Activated T-cell treated with anti-CD3 and anti-CD28 coated beads for 24 hours (primary cell): Measurements from ENCODE around the gene RYR3.

Experiments used
- DNase-seq: peaks from one replicate; pipeline ENCODE4 v3.0.0-alpha.2; 2020; ENCODE audit warnings: low read depth

RYR3 gene

DNA sequence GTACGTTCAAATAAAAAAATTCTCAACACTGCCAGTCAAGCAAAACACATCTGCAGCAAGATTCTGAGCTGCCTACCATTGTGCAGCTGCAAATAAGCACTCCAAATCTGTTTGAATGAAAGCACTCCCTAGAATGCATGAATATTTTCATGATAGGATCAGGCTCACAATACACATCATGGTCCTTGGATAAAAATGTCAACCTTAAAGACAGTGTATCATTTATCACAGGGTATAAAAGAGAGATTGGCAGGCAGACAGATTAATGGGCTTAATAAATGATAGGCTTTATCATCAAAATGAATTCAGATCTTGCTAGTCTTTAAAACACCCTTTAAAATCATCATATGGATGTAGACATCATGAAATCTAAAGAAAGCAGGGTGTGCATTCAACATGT, 9.2 kb downstream of the RYR3 start:
- no peak for DNase-seq

DNA sequence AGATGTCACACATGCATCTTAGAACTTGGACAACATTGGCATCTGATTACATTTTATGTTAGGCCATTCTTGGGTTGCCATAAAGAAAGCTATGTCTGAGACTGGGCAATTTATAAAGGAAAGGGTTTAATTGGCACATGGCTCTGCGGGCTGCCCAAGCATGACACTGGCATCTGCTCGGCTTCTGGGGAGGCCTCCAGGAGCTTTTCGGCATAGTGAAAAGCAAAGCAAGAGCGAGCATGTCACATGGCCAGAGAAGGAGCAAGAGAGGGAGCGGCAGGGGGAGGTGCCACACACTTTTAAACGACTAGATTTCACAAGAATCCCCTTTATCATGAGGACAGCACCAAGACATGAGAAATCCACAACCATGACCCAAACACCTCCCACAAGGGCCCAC, 11.3 kb downstream of the RYR3 start:
- no peak for DNase-seq

GRCh38 chr15:33324609-33325008, 13.8 kb downstream of the RYR3 start:
- no peak for DNase-seq

- DNase-seq, result no peak
Measured at GRCh38 chr15:33326908-33327307, 16.1 kb downstream of the RYR3 start.

DNA sequence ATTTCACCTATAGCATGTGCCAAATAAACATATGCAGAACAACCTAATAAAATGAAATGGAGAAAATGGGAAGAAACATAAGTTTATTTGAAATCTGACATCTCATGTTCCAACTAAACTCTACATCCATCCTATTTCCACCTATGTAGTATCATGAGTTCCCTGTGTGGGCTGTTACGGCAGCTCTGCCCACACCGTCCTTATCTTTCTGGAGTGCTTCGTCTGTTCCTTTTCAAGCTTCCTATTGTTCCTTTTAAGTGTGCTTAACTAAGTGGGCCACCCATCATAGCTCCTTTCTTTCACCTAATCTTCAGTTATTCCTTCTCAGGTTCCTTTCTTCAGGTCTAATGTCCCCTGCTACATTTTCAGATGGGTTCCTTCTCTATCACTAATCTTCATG, 17.3 kb downstream of the RYR3 start:
- DNase-seq, result no peak

GRCh38 chr15:33329457-33329856, 18.7 kb downstream of the RYR3 start:
- no peak for DNase-seq

DNA sequence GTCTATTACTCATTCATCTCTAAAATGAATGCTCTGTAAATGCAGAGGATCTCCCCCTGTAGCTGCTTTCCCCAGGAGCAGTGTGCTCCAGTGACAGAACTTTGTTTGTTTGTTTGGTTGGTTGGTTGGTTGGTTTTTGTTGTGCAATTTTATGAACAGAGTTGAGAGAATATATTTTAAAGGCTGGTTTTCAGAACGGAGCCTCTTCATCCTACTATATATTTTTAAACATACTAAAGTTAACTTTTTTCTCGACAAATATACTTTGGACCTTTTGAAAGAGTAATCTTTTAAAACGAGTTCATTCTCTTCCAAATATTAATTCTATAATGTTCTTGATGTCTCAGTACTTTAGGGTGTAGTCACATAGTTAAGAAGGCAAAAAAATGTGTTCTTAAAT, 20.2 kb downstream of the RYR3 start:
- no peak for DNase-seq

DNA sequence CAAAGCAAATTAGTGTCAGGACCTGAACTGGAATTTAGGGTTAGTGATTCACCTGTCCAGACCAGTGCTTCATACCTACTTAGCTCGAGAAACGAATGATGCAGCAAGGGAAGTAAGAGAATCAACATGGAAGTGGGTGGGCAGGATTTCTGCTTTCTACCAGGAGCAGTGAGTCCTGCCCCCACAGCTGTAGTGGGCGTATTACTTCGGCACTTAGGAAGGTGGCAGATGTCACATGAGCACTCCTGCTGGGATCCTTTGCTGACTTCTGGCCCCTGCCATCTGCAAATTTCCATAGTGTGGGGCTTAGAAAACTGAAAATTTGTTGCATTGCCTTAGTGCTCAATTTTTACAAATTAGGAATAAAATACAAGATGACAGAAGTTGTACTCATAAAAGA, 31.2 kb downstream of the RYR3 start:
- DNase-seq, result no peak

DNA sequence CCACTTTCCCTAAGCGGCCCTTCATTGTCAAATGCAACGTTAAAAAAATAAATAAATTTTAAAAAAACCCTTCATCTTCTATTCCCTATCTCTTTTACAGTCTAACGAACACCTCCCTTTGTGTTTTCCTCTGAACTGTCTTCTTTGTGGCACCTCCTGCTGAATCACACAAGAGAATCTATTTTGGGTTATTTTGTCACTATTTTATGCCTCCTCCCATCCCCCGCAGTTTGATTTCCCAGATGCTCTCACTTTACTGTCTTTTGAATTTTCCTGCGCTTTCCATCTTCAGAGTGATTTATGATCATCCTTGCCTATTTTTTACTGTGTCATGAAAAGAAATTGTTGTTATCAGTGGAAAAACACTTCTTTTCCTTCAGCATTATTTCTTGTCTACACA, 32.5 kb downstream of the RYR3 start:
- DNase-seq, result no peak

- DNase-seq, result no peak
Measured at GRCh38 chr15:33344111-33344510, 33.3 kb downstream of the RYR3 start.

DNA sequence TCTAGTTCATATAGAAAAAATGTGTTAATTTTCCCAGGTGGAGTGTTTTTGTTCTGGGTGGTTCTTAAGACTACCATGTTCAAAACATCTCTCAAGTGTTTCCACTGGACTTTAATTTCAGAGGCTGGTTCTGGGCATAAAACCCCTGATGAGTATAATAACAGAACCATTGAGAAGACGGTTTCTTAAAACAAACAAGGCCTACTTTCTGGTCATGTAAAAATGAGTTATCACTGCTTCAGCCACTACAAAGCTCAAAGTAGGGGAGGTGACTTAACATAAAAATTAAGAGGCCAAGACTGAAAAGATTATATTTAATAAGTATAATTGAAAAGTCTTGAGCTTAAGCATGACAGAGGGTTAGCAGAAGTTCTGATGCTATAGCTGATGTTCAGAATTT, 33.8 kb downstream of the RYR3 start:
- no peak for DNase-seq

DNA sequence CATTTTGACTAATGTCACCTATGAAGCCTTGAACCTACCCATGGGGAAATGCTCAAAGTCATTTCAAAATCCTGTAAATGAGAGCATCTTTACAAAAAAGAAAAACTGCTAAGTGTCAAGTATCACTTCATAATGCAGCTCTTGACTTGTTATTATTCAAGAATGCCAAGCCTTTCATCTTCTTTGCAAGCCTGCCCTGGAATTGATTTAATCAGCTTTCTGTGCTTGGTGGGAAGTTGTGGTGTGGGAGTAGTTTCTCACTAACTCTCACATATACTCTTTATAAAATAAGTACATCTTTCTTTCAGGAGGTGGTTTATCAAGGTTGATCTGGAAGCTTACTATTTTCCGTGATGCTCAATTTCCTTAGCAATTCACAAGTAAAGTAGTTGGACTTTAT, 43.6 kb downstream of the RYR3 start:
- DNase-seq, result no peak

DNA sequence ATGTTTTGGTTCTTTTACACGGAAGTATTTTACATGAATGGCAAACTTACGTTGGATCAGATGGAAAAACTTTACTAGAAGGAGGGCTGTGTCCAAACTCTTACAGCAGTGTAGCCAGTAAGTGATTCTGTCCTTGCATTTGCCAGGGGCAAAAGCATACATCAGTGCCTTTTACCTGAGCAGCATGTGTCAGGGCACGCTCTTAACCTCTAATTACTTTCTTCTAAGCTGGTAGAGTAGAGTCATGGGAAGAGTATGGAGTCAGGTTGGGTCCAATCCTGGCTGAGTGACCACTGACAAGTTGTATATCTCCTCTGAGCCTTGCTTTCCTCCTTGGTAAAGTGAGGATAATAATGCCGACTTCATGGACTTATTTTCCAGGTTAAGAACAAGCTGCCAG, 47.1 kb downstream of the RYR3 start:
- no peak for DNase-seq

GRCh38 chr15:33358306-33358705, 47.5 kb downstream of the RYR3 start:
- DNase-seq, result no peak

DNA sequence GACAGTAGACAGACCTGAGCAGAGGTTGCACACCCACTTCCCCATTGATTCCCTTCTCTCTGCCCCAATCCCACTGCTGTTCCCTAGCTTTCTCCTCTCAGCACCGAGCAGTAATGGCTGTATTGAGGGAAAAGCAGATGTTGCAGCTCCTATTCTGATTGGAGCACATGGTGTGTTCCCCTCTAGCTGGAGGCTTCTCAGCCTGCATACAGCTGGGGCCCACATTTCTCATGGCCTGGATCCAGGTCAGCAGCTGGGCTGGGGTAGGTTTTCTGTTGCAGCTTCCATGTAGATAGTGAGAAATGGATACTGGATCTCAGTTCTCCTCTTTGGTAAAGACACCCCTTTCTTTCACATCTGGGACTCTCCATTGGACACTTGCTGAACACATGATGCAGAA, 50.1 kb downstream of the RYR3 start:
- no peak for DNase-seq

GRCh38 chr15:33369941-33370622, 59.3 kb downstream of the RYR3 start:
- DNase-seq, result no peak

GRCh38 chr15:33370623-33371020, 59.9 kb downstream of the RYR3 start:
- no peak for DNase-seq

DNA sequence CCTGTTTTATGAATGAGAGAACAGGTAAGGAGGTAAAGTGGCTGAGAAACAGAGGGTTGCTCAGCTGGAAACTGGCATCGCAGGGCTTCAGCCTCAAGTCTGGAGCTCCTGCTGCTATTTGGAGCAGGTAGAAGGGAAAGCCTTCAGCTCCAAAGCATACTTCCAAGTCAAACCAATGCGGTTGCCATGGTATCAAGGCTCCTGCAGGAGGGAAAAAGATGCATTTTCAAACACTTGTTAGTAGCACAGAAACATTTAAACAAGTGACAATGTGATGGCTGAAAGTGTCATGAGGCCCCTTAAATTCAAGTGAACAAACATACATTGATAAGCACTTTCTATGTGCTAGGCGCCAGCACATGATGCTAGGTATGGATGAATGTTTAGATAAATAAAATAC, 60.4 kb downstream of the RYR3 start:
- DNase-seq, result no peak

DNA sequence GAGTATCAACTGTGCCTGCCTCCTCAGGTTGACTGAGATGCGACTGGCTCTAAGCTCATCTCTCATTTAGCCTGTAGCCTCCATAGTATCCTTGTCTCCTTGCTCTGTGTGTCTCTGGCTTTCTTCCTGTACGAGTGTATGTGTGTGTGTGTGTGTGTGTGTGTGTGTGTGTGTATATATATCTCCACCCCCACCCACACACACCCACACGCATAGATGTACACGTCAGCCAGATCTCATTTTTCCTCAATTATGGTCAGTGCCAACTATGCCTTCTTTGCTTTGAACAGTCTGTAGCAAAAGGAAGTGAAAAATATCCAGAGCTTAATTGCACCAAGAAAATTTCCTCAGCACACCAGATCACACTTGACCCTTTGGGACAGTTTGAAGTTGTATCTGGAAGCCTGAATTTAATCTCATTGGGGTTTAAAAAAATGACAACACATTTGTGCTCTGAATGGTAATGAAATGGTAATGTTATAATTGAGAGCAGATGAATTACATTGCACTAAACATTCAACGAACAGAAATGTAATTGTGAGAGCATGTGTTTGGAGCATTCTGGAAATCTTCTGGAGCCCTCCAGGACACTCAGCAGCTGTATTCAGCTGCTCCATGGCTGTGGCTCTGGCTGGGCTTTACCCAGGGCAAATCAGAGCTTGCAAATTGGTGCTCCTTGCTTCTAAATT, 63.6 kb downstream of the RYR3 start:
- no peak for DNase-seq

DNA sequence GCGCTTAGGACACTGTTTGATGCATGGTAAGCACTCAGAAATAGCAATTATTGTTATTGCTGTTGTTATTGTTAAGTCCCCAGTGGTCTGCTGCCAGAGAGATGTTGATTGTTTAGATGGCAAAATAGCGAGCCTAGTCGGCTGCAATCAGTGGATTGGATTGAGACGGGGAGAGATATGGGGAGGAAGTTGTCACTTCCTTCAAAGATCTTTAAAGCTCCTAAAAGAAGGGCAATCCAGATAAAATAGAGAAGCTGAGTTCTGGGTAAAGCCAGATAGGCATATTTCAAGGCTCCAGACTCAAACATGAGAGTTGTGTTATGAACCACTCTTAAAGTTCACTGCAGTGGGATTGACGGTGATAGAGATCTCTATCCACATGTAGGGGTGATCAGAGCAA, 64.5 kb downstream of the RYR3 start:
- no peak for DNase-seq

DNA sequence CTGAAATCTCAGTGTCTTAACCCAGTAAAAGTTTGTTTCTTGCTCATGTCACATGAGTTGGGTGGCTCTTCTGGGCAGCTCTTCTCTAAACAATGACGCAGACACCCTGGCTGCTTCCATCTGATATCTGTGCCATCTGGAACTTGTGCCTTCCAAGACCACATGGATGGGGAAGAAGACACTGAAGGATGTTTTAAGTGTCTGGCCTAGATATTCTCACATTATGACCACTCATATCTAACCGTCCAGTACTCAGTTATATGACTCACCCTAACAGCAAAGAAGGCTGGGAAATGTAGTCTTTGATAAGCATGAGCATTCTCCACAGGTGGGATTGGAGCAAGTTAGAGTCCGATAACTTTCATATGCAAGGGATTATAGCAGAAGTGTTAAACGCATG, 66.4 kb downstream of the RYR3 start:
- no peak for DNase-seq

- DNase-seq, result no peak
Measured at GRCh38 chr15:33378866-33379480, 68.2 kb downstream of the RYR3 start.

- no peak for DNase-seq
Measured at GRCh38 chr15:33380406-33380805, 69.6 kb downstream of the RYR3 start.

DNA sequence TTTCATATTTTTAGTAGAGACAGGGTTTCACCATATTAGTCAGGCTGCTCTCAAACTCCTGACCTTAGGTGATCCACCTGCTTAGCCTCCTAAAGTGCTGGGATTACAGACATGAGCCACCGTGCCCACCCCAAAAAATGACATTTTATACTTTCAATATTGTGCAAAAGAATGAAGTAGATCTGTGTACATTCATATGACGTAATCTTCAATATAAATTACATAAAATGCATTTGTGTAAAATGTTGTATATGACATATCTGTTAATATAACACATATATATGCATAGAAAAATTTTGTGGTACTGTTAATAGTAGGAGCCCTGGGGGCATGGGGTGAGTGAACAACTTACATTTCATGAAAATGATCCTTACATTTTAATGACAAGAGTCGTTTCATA, 71.7 kb downstream of the RYR3 start:
- DNase-seq, result no peak
